HCT116 (cell line): ENCODE measurements around the gene FCAMR. TPM values are rescaled to one million over a fixed set of nuclear protein-coding genes. Genes with fewer than 3 reads are reported as not detected.

Experiments
- ATAC-seq: fragments of 200-7000 bp; cut with Tn5 transposase; 2 replicates; pipeline ENCODE4 v1.9.1; 2020; ENCODE audit warnings: mild to moderate bottlenecking, moderate library complexity
- BruUV-seq: library from RNA; stranded (reverse); fragments of 400-500 nt; replicated peaks from 2 replicates; lab custom pipeline; 2021; lab: Mats Ljungman, UMichigan
- CTCF ChIA-PET: fragments of 300-600 bp; sonication (Branson Sonifier 250); formaldehyde crosslinking; loops from one replicate; lab custom pipeline; 2021; ENCODE audit warnings: antibody characterized with exemption; lab: Charles Lee
- POLR2A ChIA-PET: fragments of 300-600, 350-600 bp; sonication (Branson Sonifier 250); formaldehyde crosslinking; loops from one replicate; lab custom pipeline; 2021; ENCODE audit warnings: antibody characterized with exemption; lab: Charles Lee
- RAD21 ChIA-PET, 2 experiments: fragments of 300-600 bp; sonication (Branson Sonifier 250); formaldehyde crosslinking; loops; one replicate each; lab custom pipeline; 2023; ENCODE audit warnings: low total read pairs in 2 of 2; ENCODE audit not compliant: uncharacterized antibody in 2 of 2, unreplicated experiment in 2 of 2, low non-redundant PET in 1 of 2; lab: Charles Lee
- DNase-seq: peaks from one replicate; pipeline ENCODE4 v3.0.0-alpha.2; 2010; ENCODE audit warnings: low read depth, low spot score
- H2AFZ ChIP-seq: fragments of 200-600 bp; shearing (Covaris generic), sonication (generic); 2 replicates; pipeline ENCODE4 v1.6.1; 2017; ENCODE audit warnings: low read depth, mixed run types, mixed read lengths, antibody characterized with exemption, low read length; ENCODE audit not compliant: poor library complexity, severe bottlenecking
- H3K27ac ChIP-seq: 2 replicates; pipeline ENCODE4 v1.5.1; 2012; ENCODE audit warnings: low read depth, low read length
- H3K27me3 ChIP-seq: fragments of 200-600 bp; sonication (generic); 2 replicates; pipeline ENCODE4 v1.6.1; 2016; ENCODE audit warnings: mixed run types, low read length, mixed read lengths; ENCODE audit not compliant: insufficient read depth
- H3K36me3 ChIP-seq, 2 experiments: fragments of 200-500 bp in 1 of 2; fragments of 200-600 bp in 1 of 2; sonication (Bioruptor generic) in 1 of 2; sonication (generic) in 1 of 2; 2 replicates each; pipeline versions ENCODE4 v1.5.1 to v1.6.1; 2014 to 2016; ENCODE audit warnings: low read length in 2 of 2, inconsistent platforms in 1 of 2, mixed read lengths in 1 of 2, mixed run types in 1 of 2; ENCODE audit not compliant: insufficient read depth in 2 of 2, control insufficient read depth in 1 of 2
- H3K4me1 ChIP-seq, 2 experiments: fragments of 200-600 bp in 1 of 2; sonication (generic) in 1 of 2; 2 replicates each; pipeline versions ENCODE4 v1.5.1 to v1.6.1; 2012 to 2017; ENCODE audit warnings: low read length in 2 of 2, inconsistent platforms in 1 of 2, mild to moderate bottlenecking in 1 of 2, mixed read lengths in 1 of 2, mixed run types in 1 of 2, moderate library complexity in 1 of 2; ENCODE audit not compliant: insufficient read depth in 2 of 2, control insufficient read depth in 1 of 2
- H3K4me2 ChIP-seq: fragments of 200-600 bp; sonication (generic); 2 replicates; pipeline ENCODE4 v1.6.1; 2017; ENCODE audit warnings: mixed run types, low read length, mixed read lengths
- H3K4me3 ChIP-seq, 2 experiments: fragments of 200-600 bp in 1 of 2; sonication (generic) in 1 of 2; replicated peaks in 1 of 2; 2 replicates each; pipeline ENCODE4 v1.5.1; 2011 to 2016; ENCODE audit warnings: low read length in 2 of 2, control low read depth in 1 of 2, low read depth in 1 of 2, mild to moderate bottlenecking in 1 of 2, mixed read lengths in 1 of 2, mixed run types in 1 of 2
- H3K79me2 ChIP-seq: fragments of 200-600 bp; sonication (generic); 2 replicates; pipeline ENCODE4 v1.6.1; 2017; ENCODE audit warnings: mild to moderate bottlenecking, mixed run types, low read length, moderate library complexity, mixed read lengths; ENCODE audit not compliant: insufficient read depth
- H3K9ac ChIP-seq: fragments of 200-600 bp; sonication (generic); 2 replicates; pipeline ENCODE4 v1.6.1; 2016; ENCODE audit warnings: low read length, mixed read lengths
- H3K9me2 ChIP-seq: fragments of 200-600 bp; sonication (generic), shearing (Covaris generic); 2 replicates; pipeline ENCODE4 v1.6.1; 2017; ENCODE audit warnings: mixed run types, mild to moderate bottlenecking, moderate library complexity; ENCODE audit not compliant: insufficient read depth
- H3K9me3 ChIP-seq, 2 experiments: fragments of 200-500 bp in 1 of 2; fragments of 200-600 bp in 1 of 2; sonication (Bioruptor generic) in 1 of 2; sonication (generic) in 1 of 2; 2 replicates each; pipeline ENCODE4 v1.6.1; 2014 to 2017; ENCODE audit warnings: low read length in 2 of 2, mixed read lengths in 2 of 2, inconsistent platforms in 1 of 2, low read depth in 1 of 2, mild to moderate bottlenecking in 1 of 2, mixed run types in 1 of 2, moderate library complexity in 1 of 2; ENCODE audit not compliant: control insufficient read depth in 1 of 2, insufficient read depth in 1 of 2
- H4K20me1 ChIP-seq: fragments of 200-600 bp; sonication (generic), shearing (Covaris generic); 2 replicates; pipeline ENCODE4 v1.6.1; 2017; ENCODE audit warnings: mixed run types, mild to moderate bottlenecking, moderate library complexity; ENCODE audit not compliant: insufficient read depth
- CBX3 ChIP-seq: IDR thresholded peaks from 2 replicates; pipeline ENCODE4 v1.6.1; 2012; ENCODE audit warnings: low read depth
- CTCF ChIP-seq, 3 experiments: fragments of 200-600 bp in 1 of 3; sonication (generic) in 1 of 3; IDR thresholded peaks in 2 of 3; conservative IDR thresholded peaks in 1 of 3; 2 replicates each; pipeline ENCODE4 v1.5.1; 2012 to 2017; ENCODE audit warnings: low read depth in 2 of 3, low read length in 2 of 3, antibody characterized with exemption in 1 of 3, borderline replicate concordance in 1 of 3, control low read depth in 1 of 3, mild to moderate bottlenecking in 1 of 3, mixed read lengths in 1 of 3, mixed run types in 1 of 3, moderate library complexity in 1 of 3; ENCODE audit not compliant: insufficient read depth in 1 of 3
- ELF1 ChIP-seq: IDR thresholded peaks from 2 replicates; pipeline ENCODE4 v1.6.1; 2012; ENCODE audit warnings: low read depth, borderline replicate concordance
- FOSL1 ChIP-seq: IDR thresholded peaks from 2 replicates; pipeline ENCODE4 v1.6.1; 2012; ENCODE audit warnings: low read depth
- JUND ChIP-seq: IDR thresholded peaks from 2 replicates; pipeline ENCODE4 v1.6.1; 2012
- MAX ChIP-seq: IDR thresholded peaks from 2 replicates; pipeline ENCODE4 v1.6.1; 2012
- RAD21 ChIP-seq: IDR thresholded peaks from 2 replicates; pipeline ENCODE4 v1.6.1; 2012; ENCODE audit warnings: low read depth, mild to moderate bottlenecking
- ZBTB33 ChIP-seq: IDR thresholded peaks from 2 replicates; pipeline ENCODE4 v1.6.1; 2011; ENCODE audit warnings: mild to moderate bottlenecking, low read length, moderate library complexity; ENCODE audit not compliant: insufficient replicate concordance; ENCODE audit errors: extremely low read depth
- intact Hi-C: fragments of 100-400 bp; cut with micrococcal nuclease; formaldehyde crosslinking; loops from 2 replicates; pipeline ENCODE4 v1.10.0; 2022
- total RNA-seq: library from RNA; stranded (reverse); gene quantifications from one replicate; pipeline ENCODE4 v1.2.1, GENCODE V29; 2021; ENCODE audit not compliant: unreplicated experiment

The FCAMR gene
- total RNA-seq, 1 experiment from 2014 or later: not detected

GRCh38 chr1:207006083-207006482 lies 35.8 kb upstream of the FCAMR start (continued):
- no peak for TF ChIP-seq ZBTB33
- no peak for TF ChIP-seq MAX
- no peak for TF ChIP-seq CBX3

- ChIA-PET RAD21 (no interaction called here), CTCF (interaction anchor here (0.9 to 2.3 kb wide), 7 partner anchors 11 to 48 kb away, joined by 3 to 5 read pairs (median 3); partner anchors contain the start of genes C1orf116 and PFKFB2), POLR2A (no interaction called here)
- Histone ChIP-seq H3K36me3 (no peaks in the 10 kb centered on the region), H3K4me1 (peaks cover 27 to 63% of the 10 kb centered on the region in 2 experiments), H3K4me2 (peak overlapping the region; percentile 43), H3K9me3 (no peaks in the 10 kb centered on the region; a peak in 1 of 4 replicates), H3K79me2 (no peaks in the 10 kb centered on the region), H3K27me3 (no peaks in the 10 kb centered on the region), H3K4me3 (no peak overlapping the region), H3K9ac (no peak overlapping the region), H3K9me2 (no peaks in the 10 kb centered on the region), H4K20me1 (no peaks in the 10 kb centered on the region), H2AFZ (peak overlapping the region; percentile 92), H3K27ac (no peak overlapping the region)
- TF ChIP-seq CBX3 (peak; percentile 82), RAD21 (peak; percentile 52), MAX (peak; percentile 37; the same call in 1 of the 2 replicates), ELF1 (no peak), JUND (no peak), CTCF (IDR thresholded peaks at IDR 0.05 in 2 of 3, conservative IDR thresholded peaks at IDR 0.05 in 1 of 3; ENCODE audit: borderline replicate concordance in 1 of 3, insufficient read depth in 1 of 3, low read depth in 2 of 3, low read length in 2 of 3) (peak; percentile 63 to 90 (median 87); a peak in 5 of 6 replicates), FOSL1 (peak; percentile 13; the same call in 1 of the 2 replicates)
- intact Hi-C loops: loop anchor here (2.0 kb wide), 1 partner anchor 46 kb away; the partner anchor contains the start of gene YOD1
- DNase-seq (peak; percentile 74), ATAC-seq (peak; percentile 79)
- no TSS peak for BruUV-seq
Measured at GRCh38 chr1:207004931-207005830, 34.9 kb upstream of the FCAMR start.
